ENCODE measurements around the gene TTC9C. TPM values are rescaled to one million over a fixed set of nuclear protein-coding genes. Genes with fewer than 3 reads are reported as not detected.
"Not testable (repeated sequence)": the region's sequence is repeated elsewhere in the genome, so short reads cannot be mapped to it uniquely, and the experiment has no call there.

Gene TTC9C
- total and polyA plus RNA-seq, 12 donors = 9.4 to 20.8 (median 13.2) TPM

GRCh38 chr11:62757846-62758788, 29.8 kb downstream of the TTC9C start:
- intact Hi-C loops (cut with DNase I) = no loop called here

GRCh38 chr11:62760867-62761227, 32.6 kb downstream of the TTC9C start:
- Histone ChIP-seq H3K4me1 (peaks cover 6 to 22% (median 16%) of the 10 kb centered on the region in 9 donors), H3K27ac (peak overlapping the region; percentile 31 to 94 (median 82)), H3K36me3 (peaks cover 0 to 31% (median 6%) of the 10 kb centered on the region in 9 donors), H3K4me3 (peak overlapping the region in 9 of 10 donors; percentile 60 to 94 (median 86))
- intact Hi-C loops (cut with DNase I); H3K27me3 ChIP-seq; DNase-seq; H3K9me3 ChIP-seq: not testable (repeated sequence)
- peak in 1 of 8 donors; percentile 4 for ATAC-seq
- 37 to 38% methylated on average over 9 of the region's 9 CpGs for WGBS, 2 donors

More at GRCh38 chr11:62757846-62758788, 29.8 kb downstream of the TTC9C start:
- H3K4me1 ChIP-seq = peaks cover 10 to 29% (median 24%) of the 10 kb centered on the region in 9 donors
- TF ChIP-seq CTCF (IDR thresholded peaks at IDR 0.05) = no peak
- DNase-seq = no peak
- no peak overlapping the region for H3K4me3 ChIP-seq
- no peak overlapping the region for H3K27ac ChIP-seq
- no peak for ATAC-seq
- H3K36me3 ChIP-seq = peaks cover 0 to 7% (median 1%) of the 10 kb centered on the region in 9 donors
- H3K27me3 ChIP-seq = no peaks in the 10 kb centered on the region
- WGBS, 2 donors = 48 to 55% methylated on average over 9 of the region's 9 CpGs
- H3K9me3 ChIP-seq = no peaks in the 10 kb centered on the region

- no peak for DNase-seq
- H3K36me3 ChIP-seq = peaks cover 0 to 40% (median 18%) of the 10 kb centered on the region in 9 donors
- 0 to 1% methylated on average over 18 of the region's 18 CpGs for WGBS, 2 donors
- H3K9me3 ChIP-seq = no peaks in the 10 kb centered on the region
- intact Hi-C loops (cut with DNase I) = loop anchor here in 2 of 10 donors (5.0 kb wide), 1 partner anchor 43 kb away; the partner anchor contains the start of genes HNRNPUL2 (in 2 of the 2) and TTC9C (in 2 of the 2)
- peak overlapping the region; percentile 64 to 97 (median 94) for H3K27ac ChIP-seq
- H3K27me3 ChIP-seq = no peaks in the 10 kb centered on the region
- TF ChIP-seq CTCF (IDR thresholded peaks at IDR 0.05) = no peak
- H3K4me1 ChIP-seq = peaks cover 10 to 30% (median 21%) of the 10 kb centered on the region in 9 donors
- peak in 7 of 8 donors; percentile 4 to 23 (median 14) for ATAC-seq
- H3K4me3 ChIP-seq = peak overlapping the region; percentile 42 to 88 (median 72)
Observed at GRCh38 chr11:62770778-62771143, 42.5 kb downstream of the TTC9C start.

GRCh38 chr11:62771144-62772021, 43.1 kb downstream of the TTC9C start, which contains the start of gene TAF6L:
Gene TAF6L (plus strand): TSS chr11:62771396. CDS start chr11:62775784, 4,388 bp downstream.
- 3% methylated on average over 56 to 60 of the region's 60 CpGs for WGBS, 2 donors
- Histone ChIP-seq H3K36me3 (peaks cover 0 to 40% (median 18%) of the 10 kb centered on the region in 9 donors), H3K9me3 (no peaks in the 10 kb centered on the region), H3K4me3 (peak within 1 kb of the TSS; percentile 42 to 88 (median 72)), H3K27ac (peak within 1 kb of the TSS; percentile 64 to 97 (median 94)), H3K27me3 (no peaks in the 10 kb centered on the region), H3K4me1 (peaks cover 10 to 30% (median 21%) of the 10 kb centered on the region in 9 donors)
- DNase-seq (peak; percentile 98 to 99), ATAC-seq (peak; percentile 97 to 99 (median 98))
- intact Hi-C loops (cut with DNase I) = loop anchor here in 2 of 10 donors (5.0 kb wide), 1 partner anchor 44 kb away; the partner anchor contains the start of genes HNRNPUL2 (in 2 of the 2) and TTC9C (in 2 of the 2)
- TF ChIP-seq CTCF (IDR thresholded peaks at IDR 0.05) = no peak

Data from heart right ventricle (tissue), 16 donors.